ENCODE data around the gene LOXL4. TPM values are rescaled to one million over a fixed set of nuclear protein-coding genes. Genes with fewer than 3 reads are reported as not detected.

Gene LOXL4
- polyA plus RNA-seq, 4 donors, result 3.8 to 4.5 (median 4.2) TPM

DNA sequence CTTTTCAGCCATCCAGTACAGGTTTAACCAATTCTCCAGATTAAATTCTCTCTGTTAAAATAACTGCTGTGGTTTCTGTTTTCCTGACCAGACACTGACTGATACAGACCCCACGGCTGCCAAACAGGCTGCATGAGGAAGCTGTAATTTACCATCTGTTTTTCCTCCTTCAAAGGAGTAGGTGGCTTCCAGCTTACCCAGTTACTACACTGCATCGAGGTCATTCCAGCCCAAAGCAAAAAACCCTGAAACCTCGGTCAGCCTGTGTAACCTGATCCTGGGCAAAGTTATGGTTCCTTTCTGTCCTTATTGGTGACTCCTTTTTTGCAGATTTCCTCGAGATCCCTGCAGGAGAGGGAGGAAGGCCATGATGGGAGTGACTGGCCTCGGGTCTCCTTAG, 27.9 kb upstream of the LOXL4 start:
- no peak for DNase-seq (ENCODE audit: low read depth in 4 of 4, low spot score in 3 of 4)

GRCh38 chr10:98295401-98295811, 27.4 kb upstream of the LOXL4 start:
- DNase-seq (ENCODE audit: low read depth in 4 of 4, low spot score in 3 of 4), result no peak

GRCh38 chr10:98294270-98294627, 26.3 kb upstream of the LOXL4 start:
- no peak for DNase-seq (ENCODE audit: low read depth in 4 of 4, low spot score in 3 of 4)

- no peak for DNase-seq (ENCODE audit: low read depth in 4 of 4, low spot score in 3 of 4)
These were observed 25.7 kb upstream of the LOXL4 start for GRCh38 chr10:98293550-98294269.

DNA sequence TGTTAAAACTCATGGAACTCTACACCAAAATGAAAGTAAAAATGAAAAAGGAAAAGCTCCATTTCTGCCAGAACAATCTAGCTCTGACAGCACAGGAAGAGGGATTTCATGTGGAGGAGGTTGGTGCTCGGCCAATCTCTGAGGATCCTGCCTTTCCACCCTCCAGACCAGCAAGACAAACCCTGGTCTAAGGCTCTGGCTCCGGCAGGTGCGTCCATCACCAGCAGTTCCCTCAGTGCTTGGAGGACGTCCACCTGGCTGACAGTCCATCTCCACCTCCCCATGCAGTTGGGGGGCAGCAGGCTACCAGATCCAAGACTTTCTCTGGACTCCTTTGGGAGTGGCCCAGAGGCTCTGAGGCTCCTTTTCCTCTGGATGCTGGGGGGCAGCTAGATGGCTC, 25.0 kb upstream of the LOXL4 start:
- DNase-seq (ENCODE audit: low read depth in 4 of 4, low spot score in 3 of 4), result no peak

- no peak for DNase-seq (ENCODE audit: low read depth in 4 of 4, low spot score in 3 of 4)
These were observed 21.8 kb upstream of the LOXL4 start for GRCh38 chr10:98289802-98290209.

- DNase-seq (ENCODE audit: low read depth in 4 of 4, low spot score in 3 of 4), result no peak
These were observed 19.3 kb upstream of the LOXL4 start for GRCh38 chr10:98287321-98287720.

GRCh38 chr10:98286419-98286818, 18.4 kb upstream of the LOXL4 start:
- no peak for DNase-seq (ENCODE audit: low read depth in 4 of 4, low spot score in 3 of 4)

DNA sequence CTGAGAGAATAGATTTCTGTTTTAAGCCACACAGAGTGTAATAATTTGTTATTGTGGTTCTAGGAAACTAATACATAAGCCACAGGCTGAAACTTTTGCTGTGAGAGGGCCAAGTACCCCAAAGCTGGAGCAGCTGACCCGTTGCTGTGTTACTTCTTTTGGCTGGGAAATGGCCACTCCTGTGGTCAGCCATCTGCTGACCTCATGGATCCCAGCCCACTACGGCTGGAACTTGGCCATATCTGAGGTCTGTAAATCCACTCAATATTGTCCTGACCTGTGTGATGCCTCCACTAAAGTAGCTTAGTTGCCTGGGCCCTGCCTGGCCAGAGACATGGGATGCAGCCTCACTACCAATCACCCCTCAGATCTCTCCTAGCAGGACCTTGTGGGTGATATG, 17.4 kb upstream of the LOXL4 start:
- DNase-seq (ENCODE audit: low read depth in 4 of 4, low spot score in 3 of 4), result no peak

DNA sequence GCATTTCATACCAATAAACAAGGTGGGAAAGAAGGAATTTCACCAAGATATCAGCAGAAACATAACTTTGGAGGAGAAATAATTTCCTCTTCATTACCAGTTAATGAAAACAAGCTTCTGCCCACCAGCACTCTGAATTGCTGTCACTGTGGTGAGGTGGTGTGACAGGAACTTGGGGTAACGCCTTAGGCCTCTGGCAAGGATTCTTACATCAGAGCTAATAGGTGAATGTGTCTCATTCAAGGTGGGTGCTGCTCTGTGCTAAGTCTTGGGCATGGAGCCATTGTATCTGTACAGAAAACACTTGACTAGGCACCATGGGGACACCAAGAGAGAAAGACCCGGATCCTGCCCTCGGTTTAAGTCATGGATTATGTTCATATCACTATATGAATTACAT, 8.3 kb upstream of the LOXL4 start:
- no peak for DNase-seq (ENCODE audit: low read depth in 4 of 4, low spot score in 3 of 4)

GRCh38 chr10:98274562-98274961, 6.6 kb upstream of the LOXL4 start:
- DNase-seq (ENCODE audit: low read depth in 4 of 4, low spot score in 3 of 4), result no peak

DNA sequence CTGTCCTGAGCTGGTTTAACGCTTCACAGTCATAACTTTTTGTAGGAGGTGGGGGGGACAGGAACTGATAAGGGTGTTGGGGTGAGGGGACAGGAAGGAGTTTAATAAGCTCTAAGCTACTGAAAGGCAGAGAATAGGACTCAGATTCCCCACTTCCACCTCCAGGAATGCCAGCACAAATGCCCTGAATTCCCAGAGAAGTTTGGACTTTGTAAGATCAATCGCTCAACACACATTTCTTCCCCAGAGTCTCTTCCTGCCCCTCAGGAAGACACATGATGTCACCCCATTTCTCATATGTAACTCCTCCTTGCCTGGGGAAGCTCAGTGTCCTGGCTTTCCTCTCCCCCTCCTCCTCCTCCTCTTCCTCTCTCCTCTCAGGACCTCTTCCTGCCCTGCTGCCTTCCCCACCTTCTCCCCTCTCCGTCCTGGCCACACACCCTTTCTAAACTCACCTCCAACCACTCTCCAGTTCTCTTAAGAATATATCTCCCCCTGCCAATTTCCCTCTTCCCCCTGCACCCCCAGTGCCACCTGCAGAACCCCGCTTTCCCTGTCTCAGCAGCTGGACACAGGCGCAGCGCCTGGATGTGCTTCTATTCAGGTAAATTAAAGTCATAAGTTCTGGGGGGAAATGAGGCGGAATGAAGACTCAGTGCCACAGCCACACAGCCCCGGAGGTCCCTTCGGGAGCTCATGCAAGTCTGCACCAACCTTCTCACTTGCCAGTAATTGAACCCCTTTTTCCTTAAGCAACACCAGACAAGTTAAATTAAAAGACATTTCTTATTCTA, 5.3 kb upstream of the LOXL4 start:
- DNase-seq (ENCODE audit: low read depth in 4 of 4, low spot score in 3 of 4), result no peak

DNA sequence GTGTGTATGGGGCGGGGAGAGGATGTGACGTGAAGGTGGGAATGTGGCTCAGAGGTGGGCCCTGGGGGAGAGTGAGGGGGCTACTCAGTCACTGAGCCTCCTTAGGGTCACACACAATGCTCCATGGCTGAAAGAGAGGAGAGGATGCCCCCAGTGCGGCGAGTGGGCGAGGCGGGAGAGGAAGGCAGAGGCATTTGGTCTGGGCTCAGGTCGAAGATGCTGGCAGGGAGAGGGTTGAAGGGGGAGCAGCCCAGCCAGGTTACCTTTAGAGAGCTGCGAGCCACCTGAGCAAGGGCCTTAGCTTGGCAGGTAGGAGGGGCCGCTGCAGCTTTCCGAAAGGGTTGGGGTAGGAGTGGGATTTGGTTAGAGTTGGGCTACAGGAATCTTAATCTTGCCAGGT, 4.7 kb upstream of the LOXL4 start:
- no peak for DNase-seq (ENCODE audit: low read depth in 4 of 4, low spot score in 3 of 4)

DNA sequence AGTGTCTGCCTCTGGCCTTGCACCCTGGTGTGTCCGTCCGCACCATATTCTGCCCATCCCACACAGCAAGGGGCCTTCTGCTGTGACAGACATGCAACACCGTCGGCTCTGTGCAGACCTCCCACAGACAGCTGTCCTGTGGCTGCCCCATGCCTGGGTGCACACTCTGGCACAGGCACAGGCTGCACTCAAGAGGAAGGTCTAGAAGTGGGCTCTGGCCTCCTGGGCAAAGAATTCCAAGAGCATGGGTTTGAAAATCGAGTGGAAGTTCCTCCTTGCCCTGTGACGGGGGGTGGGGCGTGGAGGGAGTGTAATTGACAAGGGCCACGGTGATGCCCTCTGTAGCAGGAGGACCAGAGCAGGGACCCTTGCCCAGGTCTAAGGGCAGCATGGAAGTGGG, 4.3 kb upstream of the LOXL4 start:
- DNase-seq (ENCODE audit: low read depth in 4 of 4, low spot score in 3 of 4), result no peak

DNA sequence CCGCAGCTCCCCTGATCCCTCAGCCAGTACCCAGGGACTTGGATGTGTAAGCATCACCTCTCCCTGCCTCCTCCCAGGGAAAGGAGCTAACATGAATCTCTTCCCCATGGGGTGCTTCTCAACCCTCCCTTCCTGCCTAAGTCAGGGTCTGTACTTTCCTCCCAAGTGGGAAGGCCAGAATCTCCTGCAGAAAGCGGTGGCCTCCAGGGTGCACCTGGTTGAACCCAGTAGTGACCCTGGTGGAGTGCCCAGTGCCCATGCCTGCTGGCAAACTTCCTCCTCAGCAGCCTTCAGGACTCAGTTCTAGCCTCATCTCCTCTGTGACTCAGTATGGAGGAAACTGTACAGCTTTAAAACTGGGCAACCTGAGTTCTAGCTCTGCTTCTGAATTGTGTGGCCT, 2.8 kb upstream of the LOXL4 start:
- no peak for DNase-seq (ENCODE audit: low read depth in 4 of 4, low spot score in 3 of 4)

DNA sequence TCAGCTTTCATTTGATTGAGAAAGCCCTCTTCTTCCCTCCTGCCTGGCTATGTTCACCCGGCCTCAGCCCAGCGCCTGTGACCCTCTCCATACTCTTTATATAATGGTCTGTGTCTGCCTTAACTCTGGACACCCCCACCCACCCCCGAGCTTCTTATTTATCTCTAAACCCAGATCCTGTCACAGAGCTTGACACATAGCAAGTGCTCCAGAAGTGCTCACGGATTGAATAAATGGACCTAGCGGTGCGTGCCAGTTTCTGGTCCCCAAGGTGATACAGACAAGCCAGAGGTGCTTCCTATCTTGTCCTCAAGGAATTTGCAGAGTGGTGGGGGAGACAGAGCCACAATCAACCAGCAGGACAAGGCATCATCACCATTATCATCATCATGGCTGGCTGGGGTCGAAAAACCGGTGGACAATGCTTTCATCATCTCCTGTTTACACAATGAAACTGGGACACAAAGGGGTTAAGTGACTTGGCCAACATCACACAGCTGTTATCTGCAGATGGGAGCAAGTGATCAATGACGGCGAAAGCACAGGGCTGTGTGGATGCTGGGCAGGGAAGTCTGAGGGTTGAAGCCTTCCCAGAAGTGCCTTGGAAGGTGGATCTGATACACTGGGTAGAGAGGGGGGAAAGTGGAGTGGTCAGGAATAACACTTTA, 2.2 kb upstream of the LOXL4 start:
- no peak for DNase-seq (ENCODE audit: low read depth in 4 of 4, low spot score in 3 of 4)

DNA sequence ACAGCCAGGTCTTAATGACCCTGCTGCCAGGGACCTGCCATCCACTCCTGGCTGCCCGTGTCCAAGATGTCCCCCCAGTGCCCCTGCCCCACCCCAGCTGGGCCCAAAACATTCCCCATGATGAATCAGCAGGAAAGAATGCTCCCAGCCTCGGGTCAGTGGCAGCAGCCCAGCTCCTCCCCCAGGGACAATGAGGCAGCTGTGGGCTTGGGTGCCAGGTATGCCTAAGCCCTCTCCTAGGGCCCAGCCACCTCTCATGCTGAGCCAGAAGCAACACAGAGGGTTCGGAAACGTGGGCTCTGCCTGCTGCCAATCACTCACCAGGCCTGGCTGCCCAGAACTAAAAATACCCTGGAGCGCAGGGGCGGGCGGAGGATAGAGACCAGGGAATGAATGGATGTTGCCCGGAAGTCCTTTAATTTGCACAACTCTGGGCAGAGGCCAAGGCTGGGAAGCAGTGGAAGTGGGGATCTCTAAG, 1.5 kb upstream of the LOXL4 start:
- DNase-seq (ENCODE audit: low read depth in 4 of 4, low spot score in 3 of 4), result no peak

DNA sequence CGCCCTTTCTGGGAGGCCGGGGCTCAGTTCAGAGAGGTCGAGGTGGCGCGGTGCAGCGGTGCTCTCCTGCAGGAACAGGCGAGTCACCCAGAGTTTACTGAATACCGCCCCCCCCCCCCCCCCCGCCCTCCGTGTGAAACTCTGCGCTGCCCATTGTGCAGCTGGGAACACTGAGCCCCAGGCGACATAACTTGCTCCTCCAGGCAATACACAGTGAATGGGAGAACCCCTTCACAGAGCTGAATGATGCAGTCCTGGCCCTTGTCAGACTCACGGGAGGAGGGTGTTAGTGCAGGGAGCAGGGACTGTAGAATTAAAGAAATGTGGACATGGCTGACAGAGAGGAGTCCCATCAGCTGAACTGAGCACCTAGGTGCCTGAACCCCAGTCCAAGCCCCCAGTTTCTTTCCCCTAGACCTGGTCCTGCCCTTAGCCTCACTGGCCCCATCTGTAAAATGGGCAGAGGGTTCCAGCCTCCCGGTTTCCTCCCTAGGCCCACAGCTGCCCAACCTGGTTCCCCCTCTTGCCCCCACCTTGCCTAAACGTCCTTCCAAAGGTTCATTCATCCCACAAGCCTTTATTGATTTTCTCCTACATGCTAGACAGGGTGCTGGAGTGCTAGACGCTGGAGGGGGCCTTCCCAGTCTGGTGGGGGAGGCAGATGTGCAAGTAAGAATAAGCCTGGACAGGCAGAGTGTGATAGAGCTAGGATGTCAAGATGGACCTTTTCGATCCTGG, 869 bp upstream of the LOXL4 start:
- no peak for DNase-seq (ENCODE audit: low read depth in 4 of 4, low spot score in 3 of 4)

GRCh38 chr10:98267069-98267893, 713 bp downstream of the LOXL4 start:
- DNase-seq (ENCODE audit: low read depth in 4 of 4, low spot score in 3 of 4), result no peak

DNA sequence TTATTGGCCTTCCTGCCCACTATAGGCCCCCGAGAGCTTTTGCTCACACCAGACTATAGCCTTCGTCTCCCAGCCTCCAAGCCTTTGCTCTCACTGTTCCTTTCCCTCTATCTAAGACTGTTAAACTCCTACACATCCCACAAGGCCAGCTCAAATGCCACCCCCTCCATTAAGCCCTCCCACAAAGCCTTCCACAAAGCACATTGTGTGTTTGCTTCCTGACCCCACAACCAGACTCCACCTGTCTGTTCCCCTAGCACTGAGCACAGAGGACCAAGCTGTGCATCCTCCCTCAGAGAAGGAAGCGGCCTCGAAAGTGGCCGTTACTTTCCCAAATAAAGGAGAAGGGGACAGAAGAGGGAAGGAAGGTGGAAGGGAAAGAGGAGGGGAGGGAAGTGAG, 1.3 kb downstream of the LOXL4 start:
- DNase-seq (ENCODE audit: low read depth in 4 of 4, low spot score in 3 of 4), result no peak
